ENCODE measurements around the gene MRFAP1. TPM values are rescaled to one million over a fixed set of nuclear protein-coding genes. Genes with fewer than 3 reads are reported as not detected.

The MRFAP1 gene
- polyA plus RNA-seq, 1 experiment = 298 TPM

DNA sequence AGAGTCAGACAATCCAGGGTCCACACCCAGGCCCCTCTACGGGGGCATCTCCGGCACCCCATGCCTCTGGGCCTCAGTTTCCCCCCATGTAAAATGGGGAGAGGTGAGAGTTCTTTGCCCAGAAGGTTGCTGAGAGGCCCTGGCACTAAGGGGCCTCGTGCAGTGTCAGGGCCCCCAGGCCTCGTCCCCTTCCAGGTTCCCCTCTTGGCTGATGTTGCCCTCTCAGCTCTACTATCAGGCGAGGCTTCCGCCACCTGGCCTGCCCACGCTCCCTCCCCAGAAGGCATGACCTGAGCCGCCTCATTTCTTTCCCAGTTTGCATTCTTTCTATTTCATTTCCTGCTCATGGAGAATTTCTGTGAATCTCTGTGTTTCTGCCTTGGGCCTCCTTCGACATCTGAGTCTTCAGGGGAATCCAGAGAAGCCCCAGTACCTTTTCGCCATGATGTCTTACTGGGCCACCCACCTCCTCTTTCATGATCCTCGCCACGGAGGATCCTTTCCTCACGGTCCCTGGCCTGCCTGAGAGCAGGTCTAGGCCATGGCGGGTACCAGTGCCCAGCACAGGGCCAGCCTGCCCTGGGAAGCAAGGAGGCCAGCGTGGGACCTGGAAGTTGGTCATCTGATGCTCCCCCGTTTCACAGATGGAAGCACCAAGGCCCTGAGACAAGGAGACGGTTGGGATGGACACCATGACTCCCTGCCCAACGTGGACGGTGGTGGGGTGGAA is 21.9 kb upstream of the MRFAP1 start:
- H3K9me3 ChIP-seq (ENCODE audit: control insufficient read depth, insufficient read depth, low read length) = no peaks in the 10 kb centered on the region; the same call in none of the 2 replicates
- ChIA-PET CTCF (interaction anchor here (0.6 kb wide), 1 partner anchor 285 kb away, joined by 4 read pairs; no protein-coding TSS in a partner anchor), POLR2A (no interaction called here)
- no peaks in the 10 kb centered on the region for H3K27me3 ChIP-seq (ENCODE audit: control insufficient read depth, insufficient read depth, low read length)
- TF ChIP-seq, protein P1, sequence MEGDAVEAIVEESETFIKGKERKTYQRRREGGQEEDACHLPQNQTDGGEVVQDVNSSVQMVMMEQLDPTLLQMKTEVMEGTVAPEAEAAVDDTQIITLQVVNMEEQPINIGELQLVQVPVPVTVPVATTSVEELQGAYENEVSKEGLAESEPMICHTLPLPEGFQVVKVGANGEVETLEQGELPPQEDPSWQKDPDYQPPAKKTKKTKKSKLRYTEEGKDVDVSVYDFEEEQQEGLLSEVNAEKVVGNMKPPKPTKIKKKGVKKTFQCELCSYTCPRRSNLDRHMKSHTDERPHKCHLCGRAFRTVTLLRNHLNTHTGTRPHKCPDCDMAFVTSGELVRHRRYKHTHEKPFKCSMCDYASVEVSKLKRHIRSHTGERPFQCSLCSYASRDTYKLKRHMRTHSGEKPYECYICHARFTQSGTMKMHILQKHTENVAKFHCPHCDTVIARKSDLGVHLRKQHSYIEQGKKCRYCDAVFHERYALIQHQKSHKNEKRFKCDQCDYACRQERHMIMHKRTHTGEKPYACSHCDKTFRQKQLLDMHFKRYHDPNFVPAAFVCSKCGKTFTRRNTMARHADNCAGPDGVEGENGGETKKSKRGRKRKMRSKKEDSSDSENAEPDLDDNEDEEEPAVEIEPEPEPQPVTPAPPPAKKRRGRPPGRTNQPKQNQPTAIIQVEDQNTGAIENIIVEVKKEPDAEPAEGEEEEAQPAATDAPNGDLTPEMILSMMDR (IDR thresholded peaks at IDR 0.05; ENCODE audit: low read depth, low read length) = no peak
- DNase-seq (ENCODE audit: low read depth, low spot score) = no peak
- H3K27ac ChIP-seq (ENCODE audit: low read depth, low read length) = no peak overlapping the region
- no peak overlapping the region for H3K4me3 ChIP-seq (ENCODE audit: low read depth, low read length)

DNA sequence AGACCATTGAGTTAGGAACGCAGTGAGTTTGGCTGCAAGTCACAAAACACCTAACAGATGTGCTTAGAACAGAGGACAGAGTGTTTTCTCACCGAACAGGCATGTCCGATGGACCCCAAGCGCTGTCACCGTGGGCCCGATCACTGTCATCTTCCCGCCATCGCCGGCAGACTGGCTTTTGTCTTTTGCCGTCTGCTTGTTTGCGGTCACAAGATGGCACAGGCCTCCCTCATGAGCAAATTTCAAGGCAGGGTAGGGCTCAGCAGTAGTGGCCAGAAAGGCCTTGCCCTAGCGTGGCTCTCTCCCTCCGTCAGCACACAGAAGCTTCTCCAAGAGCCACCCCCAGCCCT is 21.4 kb upstream of the MRFAP1 start:
- ChIA-PET CTCF (no interaction called here), POLR2A (no interaction called here)
- Histone ChIP-seq H3K9me3 (ENCODE audit: control insufficient read depth, insufficient read depth, low read length) (no peaks in the 10 kb centered on the region; the same call in none of the 2 replicates), H3K27ac (ENCODE audit: low read depth, low read length) (no peak overlapping the region), H3K27me3 (ENCODE audit: control insufficient read depth, insufficient read depth, low read length) (no peaks in the 10 kb centered on the region), H3K4me3 (ENCODE audit: low read depth, low read length) (no peak overlapping the region)
- TF ChIP-seq, protein P1 (IDR thresholded peaks at IDR 0.05; ENCODE audit: low read depth, low read length) = no peak
- DNase-seq (ENCODE audit: low read depth, low spot score) = no peak

DNA sequence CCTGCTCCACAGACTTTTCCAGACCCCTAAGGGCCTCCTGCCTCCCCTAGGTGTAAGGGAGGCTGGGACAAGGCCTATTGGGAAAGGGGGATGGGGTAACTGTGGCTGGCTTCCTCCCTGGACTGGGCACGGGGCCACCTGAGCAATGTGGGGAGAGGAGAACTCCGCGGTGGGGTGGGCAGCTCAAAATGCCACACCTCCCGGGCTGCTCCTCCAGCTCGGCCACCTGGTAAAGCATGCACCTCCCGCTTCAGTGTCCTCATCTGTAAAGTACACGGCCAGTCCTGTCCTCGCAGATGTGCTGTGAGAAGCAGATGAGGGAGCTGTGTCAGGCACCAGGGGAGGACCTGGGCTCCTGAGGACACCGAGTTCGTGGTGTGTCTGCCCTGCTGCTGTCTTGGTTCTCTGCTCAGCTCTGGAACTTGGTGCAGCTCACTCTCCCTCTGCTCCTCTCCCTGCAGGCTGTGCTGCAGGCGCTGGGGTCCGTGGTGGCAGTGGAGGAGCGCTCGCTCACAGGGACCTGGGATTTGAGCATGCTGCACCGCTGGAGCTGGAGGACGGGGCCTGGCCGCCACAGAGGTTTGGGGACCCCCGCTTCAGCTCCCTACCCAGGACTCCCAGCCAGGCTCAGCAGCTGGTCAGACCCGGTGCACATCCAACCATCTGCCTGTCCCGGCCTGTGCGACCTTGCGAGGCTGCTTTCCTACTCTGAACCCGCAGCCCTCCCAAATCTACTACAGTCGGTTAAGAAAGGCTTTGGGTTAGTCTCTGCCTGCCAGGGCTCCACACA is 20.8 kb upstream of the MRFAP1 start:
- ChIA-PET POLR2A (no interaction called here), CTCF (no interaction called here)
- Histone ChIP-seq H3K27ac (ENCODE audit: low read depth, low read length) (no peak overlapping the region), H3K9me3 (ENCODE audit: control insufficient read depth, insufficient read depth, low read length) (no peaks in the 10 kb centered on the region; the same call in none of the 2 replicates), H3K27me3 (ENCODE audit: control insufficient read depth, insufficient read depth, low read length) (no peaks in the 10 kb centered on the region), H3K4me3 (ENCODE audit: low read depth, low read length) (no peak overlapping the region)
- TF ChIP-seq, protein P1 (IDR thresholded peaks at IDR 0.05; ENCODE audit: low read depth, low read length) = no peak
- DNase-seq (ENCODE audit: low read depth, low spot score) = no peak

DNA sequence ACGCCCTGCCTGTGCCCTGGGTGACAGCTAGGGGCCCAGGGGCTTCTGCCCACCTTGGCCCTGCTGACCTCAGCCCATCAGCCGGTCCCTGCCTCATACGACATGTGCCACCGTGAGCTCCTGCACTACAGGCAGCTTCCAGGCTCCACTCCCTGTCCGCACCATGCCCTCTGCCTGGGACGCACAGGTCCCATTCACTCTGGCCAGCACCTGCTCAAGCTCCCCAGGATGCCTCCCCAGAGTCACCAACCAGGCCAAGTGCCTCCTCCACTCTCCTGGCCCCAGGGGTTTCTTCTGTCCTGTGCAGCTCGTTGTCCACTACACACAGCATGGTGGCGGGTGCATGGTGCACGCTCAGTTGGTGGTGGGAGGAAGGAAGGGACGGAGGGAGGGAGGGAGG is 20.2 kb upstream of the MRFAP1 start:
- Histone ChIP-seq H3K27ac (ENCODE audit: low read depth, low read length) (no peak overlapping the region), H3K9me3 (ENCODE audit: control insufficient read depth, insufficient read depth, low read length) (no peaks in the 10 kb centered on the region; the same call in none of the 2 replicates), H3K27me3 (ENCODE audit: control insufficient read depth, insufficient read depth, low read length) (no peaks in the 10 kb centered on the region), H3K4me3 (ENCODE audit: low read depth, low read length) (no peak overlapping the region)
- CTCF ChIA-PET = no interaction called here
- TF ChIP-seq, protein P1 (IDR thresholded peaks at IDR 0.05; ENCODE audit: low read depth, low read length) = no peak
- POLR2A ChIA-PET = no interaction called here
- no peak for DNase-seq (ENCODE audit: low read depth, low spot score)
